Measurements from ENCODE around the gene BTBD1.

- TF ChIP-seq, protein P1, sequence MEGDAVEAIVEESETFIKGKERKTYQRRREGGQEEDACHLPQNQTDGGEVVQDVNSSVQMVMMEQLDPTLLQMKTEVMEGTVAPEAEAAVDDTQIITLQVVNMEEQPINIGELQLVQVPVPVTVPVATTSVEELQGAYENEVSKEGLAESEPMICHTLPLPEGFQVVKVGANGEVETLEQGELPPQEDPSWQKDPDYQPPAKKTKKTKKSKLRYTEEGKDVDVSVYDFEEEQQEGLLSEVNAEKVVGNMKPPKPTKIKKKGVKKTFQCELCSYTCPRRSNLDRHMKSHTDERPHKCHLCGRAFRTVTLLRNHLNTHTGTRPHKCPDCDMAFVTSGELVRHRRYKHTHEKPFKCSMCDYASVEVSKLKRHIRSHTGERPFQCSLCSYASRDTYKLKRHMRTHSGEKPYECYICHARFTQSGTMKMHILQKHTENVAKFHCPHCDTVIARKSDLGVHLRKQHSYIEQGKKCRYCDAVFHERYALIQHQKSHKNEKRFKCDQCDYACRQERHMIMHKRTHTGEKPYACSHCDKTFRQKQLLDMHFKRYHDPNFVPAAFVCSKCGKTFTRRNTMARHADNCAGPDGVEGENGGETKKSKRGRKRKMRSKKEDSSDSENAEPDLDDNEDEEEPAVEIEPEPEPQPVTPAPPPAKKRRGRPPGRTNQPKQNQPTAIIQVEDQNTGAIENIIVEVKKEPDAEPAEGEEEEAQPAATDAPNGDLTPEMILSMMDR (conservative IDR thresholded peaks at IDR 0.05; ENCODE audit: low read depth, low read length) = no peak
- no peak for TF ChIP-seq EZH2 (IDR thresholded peaks at IDR 0.05; ENCODE audit: low read length, unreplicated experiment)
Measured at GRCh38 chr15:83018436-83018835, 48.6 kb downstream of the BTBD1 start.
